Neutrophil (primary cell): Measurements from ENCODE around the gene MLLT10.
"Not testable (repeated sequence)": the region's sequence is repeated elsewhere in the genome, so short reads cannot be mapped to it uniquely, and the experiment has no call there.

Source experiments
- H3K27ac ChIP-seq: fragments of 200-600 bp; sonication (generic); 2 replicates; pipeline ENCODE4 v1.5.1; 2016; ENCODE audit warnings: mild to moderate bottlenecking, moderate library complexity
- H3K27me3 ChIP-seq: fragments of 200-600 bp; sonication (generic); 2 replicates; pipeline ENCODE4 v1.6.0; 2016; ENCODE audit warnings: mild to moderate bottlenecking
- H3K36me3 ChIP-seq: fragments of 200-600 bp; sonication (generic); 2 replicates; pipeline ENCODE4 v1.5.1; 2017
- H3K4me1 ChIP-seq, 2 experiments: fragments of 200-600 bp in 1 of 2; sonication (generic) in 1 of 2; 1 replicate in 1 of 2; 2 replicates in 1 of 2; pipeline versions ENCODE4 v1.5.1 to v1.6.1; 2013 to 2016; ENCODE audit warnings: low read depth in 1 of 2, low read length in 1 of 2, mild to moderate bottlenecking in 1 of 2, moderate library complexity in 1 of 2; ENCODE audit not compliant: control insufficient read depth in 1 of 2, insufficient read depth in 1 of 2
- H3K4me3 ChIP-seq, 2 experiments: fragments of 200-600 bp in 1 of 2; sonication (generic) in 1 of 2; 1 replicate in 1 of 2; 2 replicates in 1 of 2; pipeline ENCODE4 v1.5.1; 2013 to 2016; ENCODE audit warnings: low read depth in 1 of 2, low read length in 1 of 2, mild to moderate bottlenecking in 1 of 2, moderate library complexity in 1 of 2
- H3K9me3 ChIP-seq: fragments of 200-600 bp; sonication (generic); 2 replicates; pipeline ENCODE4 v1.5.1; 2016
- CTCF ChIP-seq: fragments of 200-600 bp; sonication (generic); IDR thresholded peaks from 2 replicates; pipeline ENCODE4 v1.5.1; 2016; ENCODE audit warnings: antibody characterized with exemption

The MLLT10 gene

DNA sequence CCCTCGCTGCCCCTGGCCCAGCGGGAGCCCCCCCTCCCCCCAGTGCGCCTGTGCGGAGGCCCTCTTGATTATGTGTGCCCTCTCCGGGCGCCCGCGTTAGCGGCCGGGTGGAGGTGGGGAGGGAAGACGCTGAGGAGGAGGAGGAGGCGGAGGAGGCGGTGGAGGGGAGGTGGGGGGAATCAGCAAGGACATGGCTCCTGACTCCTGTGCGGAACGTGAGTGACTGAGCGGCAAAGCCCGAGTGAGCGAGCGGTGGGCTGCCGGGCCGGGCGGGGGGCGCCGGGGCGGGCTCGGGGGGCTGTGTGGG is 201 bp downstream of the MLLT10 start:
- TF ChIP-seq CTCF = no peak
- peak overlapping the region; percentile 94 for H3K27ac ChIP-seq
- H3K4me1 ChIP-seq = peaks cover 16% of the 10 kb centered on the region in 2 experiments
- no peaks in the 10 kb centered on the region for H3K9me3 ChIP-seq
- peak overlapping the region; percentile 86 to 94 for H3K4me3 ChIP-seq
- H3K36me3 ChIP-seq = peaks cover 12% of the 10 kb centered on the region
- H3K27me3 ChIP-seq = no peaks in the 10 kb centered on the region

GRCh38 chr10:21534604-21535493 is 817 bp downstream of the MLLT10 start:
- Histone ChIP-seq H3K4me3 (peak overlapping the region; percentile 86 to 94), H3K36me3 (peaks cover 17% of the 10 kb centered on the region), H3K4me1 (peaks cover 16% of the 10 kb centered on the region in 2 experiments), H3K27ac (peak overlapping the region; percentile 94), H3K27me3 (no peaks in the 10 kb centered on the region), H3K9me3 (no peaks in the 10 kb centered on the region)
- TF ChIP-seq CTCF = no peak

DNA sequence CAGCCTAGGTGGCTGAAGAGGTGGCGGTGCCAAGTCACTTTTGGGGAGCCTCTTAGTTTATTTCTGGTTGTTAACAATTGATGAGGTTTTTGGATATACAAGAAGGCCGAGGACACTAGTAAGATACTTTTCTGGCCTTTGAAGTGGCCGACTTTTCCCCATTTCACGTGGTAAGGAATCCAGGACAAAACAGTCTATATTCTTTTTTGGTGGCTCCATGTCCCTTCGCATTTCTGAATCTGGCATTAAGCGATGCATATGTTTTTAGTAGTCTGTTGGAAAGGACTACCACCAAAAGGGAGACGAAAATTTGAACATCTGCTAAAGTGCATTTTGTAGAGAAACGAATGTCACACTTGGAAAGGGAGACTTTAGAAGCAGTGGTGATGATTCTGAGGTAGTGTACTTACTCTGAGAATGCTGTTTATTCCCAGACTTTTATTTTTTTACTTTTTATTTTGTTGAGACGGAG is 1.5 kb downstream of the MLLT10 start:
- H3K4me1 ChIP-seq = peaks cover 16% of the 10 kb centered on the region in 2 experiments
- no peaks in the 10 kb centered on the region for H3K9me3 ChIP-seq
- TF ChIP-seq CTCF = no peak
- peak overlapping the region; percentile 47 to 94 for H3K4me3 ChIP-seq
- H3K36me3 ChIP-seq = peaks cover 23% of the 10 kb centered on the region
- peak overlapping the region; percentile 94 for H3K27ac ChIP-seq
- no peaks in the 10 kb centered on the region for H3K27me3 ChIP-seq

- Histone ChIP-seq H3K4me1 (peaks cover 16 to 17% of the 10 kb centered on the region in 2 experiments), H3K36me3 (peaks cover 27% of the 10 kb centered on the region), H3K27ac (peak overlapping the region; percentile 94)
- not testable (repeated sequence) for H3K27me3 ChIP-seq, H3K9me3 ChIP-seq, H3K4me3 ChIP-seq
These were observed 1.9 kb downstream of the MLLT10 start for GRCh38 chr10:21535976-21536375.

GRCh38 chr10:21536874-21537273 is 2.8 kb downstream of the MLLT10 start:
- no peak overlapping the region for H3K4me3 ChIP-seq
- peaks cover 36% of the 10 kb centered on the region for H3K36me3 ChIP-seq
- peaks cover 16 to 19% of the 10 kb centered on the region in 2 experiments for H3K4me1 ChIP-seq
- H3K27me3 ChIP-seq = no peaks in the 10 kb centered on the region
- TF ChIP-seq CTCF = no peak
- no peak overlapping the region for H3K27ac ChIP-seq
- no peaks in the 10 kb centered on the region for H3K9me3 ChIP-seq

- H3K36me3 ChIP-seq = peaks cover 70% of the 10 kb centered on the region
- H3K4me3 ChIP-seq = not testable (repeated sequence)
These were observed 6.7 kb downstream of the MLLT10 start for GRCh38 chr10:21540701-21541100.

More at GRCh38 chr10:21540701-21541100, 6.7 kb downstream of the MLLT10 start:
- H3K27me3 ChIP-seq, H3K27ac ChIP-seq, H3K4me1 ChIP-seq, H3K9me3 ChIP-seq: not testable (repeated sequence)
